Activated CD8-positive, alpha-beta memory T cell treated with anti-CD3 and anti-CD28 coated beads for 36 hours (primary cell): ENCODE data around the gene ZNF595. TPM values are rescaled to one million over a fixed set of nuclear protein-coding genes. Genes with fewer than 3 reads are reported as not detected.
"Not testable (repeated sequence)": the region's sequence is repeated elsewhere in the genome, so short reads cannot be mapped to it uniquely, and the experiment has no call there.

ENCODE experiments used
- CTCF ChIA-PET: fragments of 350-600 bp; sonication (Branson Sonifier 250); formaldehyde crosslinking; loops from one replicate; lab custom pipeline; 2021; ENCODE audit warnings: antibody characterized with exemption; lab: Charles Lee
- POLR2A ChIA-PET: fragments of 350-600 bp; sonication (Branson Sonifier 250); formaldehyde crosslinking; loops from one replicate; lab custom pipeline; 2021; ENCODE audit warnings: antibody characterized with exemption; lab: Charles Lee
- total RNA-seq, 2 experiments: library from RNA; stranded (reverse); gene quantifications; one replicate each; pipeline ENCODE4 v1.2.3, GENCODE V29; 2021

Gene ZNF595
- total RNA-seq, 2 experiments from 2014 or later: 7.2 to 7.4 TPM

GRCh38 chr4:64733-65132, 11.6 kb downstream of the ZNF595 start:
- POLR2A ChIA-PET, CTCF ChIA-PET: not testable (repeated sequence)

GRCh38 chr4:71830-72229, 18.7 kb downstream of the ZNF595 start:
- CTCF ChIA-PET: no interaction called here
- POLR2A ChIA-PET: no interaction called here

- CTCF ChIA-PET: no interaction called here
- POLR2A ChIA-PET: no interaction called here
Observed at GRCh38 chr4:85951-86350, 32.8 kb downstream of the ZNF595 start.

- POLR2A ChIA-PET, CTCF ChIA-PET: not testable (repeated sequence)
Observed at GRCh38 chr4:86559-87324, 33.6 kb downstream of the ZNF595 start.

- ChIA-PET POLR2A (no interaction called here), CTCF (no interaction called here)
Observed at GRCh38 chr4:98386-98785, 45.3 kb downstream of the ZNF595 start.

- POLR2A ChIA-PET: no interaction called here
- CTCF ChIA-PET: no interaction called here
Observed at GRCh38 chr4:99863-100262, 46.7 kb downstream of the ZNF595 start.

GRCh38 chr4:107083-107443, 53.9 kb downstream of the ZNF595 start:
- CTCF ChIA-PET: no interaction called here
- POLR2A ChIA-PET: no interaction called here

- ChIA-PET POLR2A (no interaction called here), CTCF (no interaction called here)
Observed at GRCh38 chr4:107444-108429, 54.6 kb downstream of the ZNF595 start.

GRCh38 chr4:112771-113170, 59.6 kb downstream of the ZNF595 start:
- CTCF ChIA-PET: no interaction called here
- POLR2A ChIA-PET: no interaction called here

- POLR2A ChIA-PET: no interaction called here
- CTCF ChIA-PET: no interaction called here
Observed at GRCh38 chr4:113732-114131, 60.6 kb downstream of the ZNF595 start.

GRCh38 chr4:114149-114548, 61.0 kb downstream of the ZNF595 start:
- ChIA-PET POLR2A (no interaction called here), CTCF (no interaction called here)

GRCh38 chr4:116499-116898, 63.4 kb downstream of the ZNF595 start:
- ChIA-PET POLR2A (no interaction called here), CTCF (no interaction called here)

GRCh38 chr4:120616-121015, 67.5 kb downstream of the ZNF595 start:
- ChIA-PET POLR2A (interaction anchor here (0.6 kb wide), 1 partner anchor 221 kb away, joined by 4 read pairs; no protein-coding TSS in a partner anchor), CTCF (no interaction called here)

- ChIA-PET CTCF (interaction anchor here (2.1 kb wide), 1 partner anchor 11 kb away, joined by 4 read pairs; no protein-coding TSS in a partner anchor), POLR2A (no interaction called here)
Observed at GRCh38 chr4:121408-122084, 68.4 kb downstream of the ZNF595 start.

GRCh38 chr4:123922-124274, 70.8 kb downstream of the ZNF595 start:
- POLR2A ChIA-PET: interaction anchor here (0.9 to 1.9 kb wide), 3 partner anchors 9 to 350 kb away, joined by 3 to 8 read pairs (median 4); partner anchors contain the start of gene ZNF595
- CTCF ChIA-PET: not testable (repeated sequence)

GRCh38 chr4:124275-125081, 71.4 kb downstream of the ZNF595 start, which contains the start of gene ZNF718:
TSS of gene ZNF718 (plus strand) at chr4:124501. CDS start at chr4:124671, 170 bp downstream.
- ChIA-PET CTCF (no interaction called here), POLR2A (interaction anchor here (0.5 to 1.9 kb wide), 5 partner anchors 9 to 368 kb away, joined by 3 to 8 read pairs (median 4); partner anchors contain the start of gene ZNF595)

- CTCF ChIA-PET: no interaction called here
- POLR2A ChIA-PET: interaction anchor here (0.5 to 1.9 kb wide), 4 partner anchors 21 to 367 kb away, joined by 3 to 8 read pairs (median 4); partner anchors contain the start of gene ZNF595
Observed at GRCh38 chr4:125091-125771, 72.1 kb downstream of the ZNF595 start.

- ChIA-PET POLR2A (no interaction called here), CTCF (no interaction called here)
Observed at GRCh38 chr4:125833-126232, 72.7 kb downstream of the ZNF595 start.
